Stimulated activated naive CD8-positive, alpha-beta T cell treated with anti-CD3 and anti-CD28 coated beads, Interleukin-15, Interleukin-2, amounts not matched to agents 100 ng/mL and 50 ng/mL, for 24 hours (primary cell): ENCODE data around the gene TMEM260.
"Not testable (repeated sequence)": the region's sequence is repeated elsewhere in the genome, so short reads cannot be mapped to it uniquely, and the experiment has no call there.

Experiments used
- H3K27ac Mint-ChIP-seq: one replicate; pipeline ENCODE4 v1.8.0; 2021; ENCODE audit warnings: mild to moderate bottlenecking, mixed read lengths
- H3K27me3 Mint-ChIP-seq: one replicate; pipeline ENCODE4 v1.8.0; 2021; ENCODE audit warnings: mixed read lengths
- H3K36me3 Mint-ChIP-seq: one replicate; pipeline ENCODE4 v1.8.0; 2021; ENCODE audit warnings: low read depth, mixed read lengths
- H3K4me1 Mint-ChIP-seq: one replicate; pipeline ENCODE4 v1.8.0; 2021; ENCODE audit warnings: low read depth, mixed read lengths
- H3K4me3 Mint-ChIP-seq: one replicate; pipeline ENCODE4 v1.8.0; 2021; ENCODE audit warnings: mild to moderate bottlenecking, mixed read lengths
- H3K9me3 Mint-ChIP-seq: one replicate; pipeline ENCODE4 v1.8.0; 2021; ENCODE audit warnings: mixed read lengths

TMEM260 gene

DNA sequence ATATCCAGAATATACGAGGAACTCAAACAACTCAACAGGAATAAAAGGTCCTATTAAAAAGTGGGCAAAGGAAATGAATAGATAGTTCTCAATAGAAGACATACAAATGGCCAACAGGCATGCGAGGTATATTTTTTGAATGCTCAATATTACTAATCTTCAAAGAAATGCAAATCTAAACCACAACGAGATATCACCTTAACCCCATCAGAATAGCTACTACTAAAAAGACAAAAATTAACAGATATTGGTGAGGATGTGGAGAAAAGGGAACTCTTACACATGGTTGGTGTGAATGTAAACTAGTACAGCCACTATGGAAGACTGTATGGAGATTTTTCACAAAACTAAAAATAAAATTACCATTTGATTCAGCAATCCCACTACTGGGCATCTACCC lies 99.2 kb downstream of the TMEM260 start:
- Mint-ChIP-seq H3K9me3 (no peaks in the 10 kb centered on the region), H3K27ac (no peak overlapping the region), H3K4me3 (no peak overlapping the region), H3K36me3 (no peaks in the 10 kb centered on the region), H3K4me1 (no peaks in the 10 kb centered on the region), H3K27me3 (no peaks in the 10 kb centered on the region)

DNA sequence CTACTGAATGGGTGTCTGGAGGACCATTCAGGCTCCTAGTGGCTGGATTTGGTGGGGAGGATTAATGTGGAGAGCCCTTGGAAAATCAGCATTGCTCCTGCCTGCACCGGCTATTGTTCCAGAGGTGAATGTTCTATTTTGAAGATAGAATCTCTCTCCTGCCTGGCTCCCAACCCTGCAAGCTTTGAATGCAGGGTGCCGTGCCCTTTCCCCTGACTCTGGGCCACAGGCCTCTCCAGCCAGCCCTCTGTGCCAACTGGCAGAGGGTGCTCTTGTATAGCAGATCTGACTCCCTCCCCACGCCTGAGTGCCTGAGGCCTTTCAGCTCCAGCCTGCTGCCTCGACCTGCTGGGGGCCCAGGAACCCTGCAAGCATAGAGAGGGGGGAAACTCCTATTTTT lies 106.8 kb downstream of the TMEM260 start:
- Mint-ChIP-seq H3K4me1 (no peaks in the 10 kb centered on the region), H3K36me3 (no peaks in the 10 kb centered on the region), H3K27ac (no peak overlapping the region), H3K9me3 (no peaks in the 10 kb centered on the region), H3K27me3 (no peaks in the 10 kb centered on the region), H3K4me3 (no peak overlapping the region)

DNA sequence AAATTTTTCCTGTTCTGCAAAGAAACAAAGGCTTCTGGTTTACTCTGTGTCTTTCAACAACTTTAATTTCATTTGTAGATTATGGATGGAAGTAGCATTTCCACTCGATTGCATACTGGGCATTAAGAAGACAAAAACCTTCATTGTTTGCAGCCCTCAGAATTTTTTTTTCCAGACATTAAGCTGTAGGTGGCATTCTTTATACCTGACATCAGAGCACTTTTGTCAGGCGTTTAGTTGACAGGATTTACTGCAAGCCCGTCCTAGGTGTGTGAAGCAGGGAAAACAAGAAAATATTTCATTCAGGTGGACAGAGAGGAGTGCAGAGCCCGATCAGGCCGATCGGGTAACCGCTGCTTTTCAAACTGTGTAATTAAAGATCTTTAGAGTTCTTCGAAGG lies 107.5 kb downstream of the TMEM260 start:
- no peaks in the 10 kb centered on the region for H3K27me3 Mint-ChIP-seq
- H3K36me3 Mint-ChIP-seq = no peaks in the 10 kb centered on the region
- no peak overlapping the region for H3K4me3 Mint-ChIP-seq
- H3K4me1 Mint-ChIP-seq = no peaks in the 10 kb centered on the region
- H3K9me3 Mint-ChIP-seq = no peaks in the 10 kb centered on the region
- no peak overlapping the region for H3K27ac Mint-ChIP-seq

DNA sequence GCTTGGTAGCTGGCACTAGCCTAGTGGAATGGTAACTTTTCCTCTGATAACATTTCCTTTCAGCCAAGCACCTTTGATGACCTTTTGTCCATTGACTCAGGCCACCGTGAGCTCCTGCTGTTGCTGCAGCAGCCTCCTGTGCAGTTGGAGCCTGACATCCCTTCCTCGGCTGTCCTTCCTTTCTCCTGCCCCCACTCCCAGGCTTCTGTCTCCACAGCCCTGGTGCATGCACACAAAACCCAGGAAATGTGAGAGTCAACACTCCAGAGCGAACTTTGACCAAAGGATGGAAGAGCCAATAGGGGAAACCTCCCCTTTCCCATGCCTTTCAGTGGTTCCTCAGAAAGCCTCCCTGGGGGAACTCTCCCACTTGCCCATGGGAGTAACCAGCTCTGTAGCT lies 115.0 kb downstream of the TMEM260 start:
- no peaks in the 10 kb centered on the region for H3K4me1 Mint-ChIP-seq
- peaks cover 3% of the 10 kb centered on the region for H3K27me3 Mint-ChIP-seq
- no peak overlapping the region for H3K4me3 Mint-ChIP-seq

DNA sequence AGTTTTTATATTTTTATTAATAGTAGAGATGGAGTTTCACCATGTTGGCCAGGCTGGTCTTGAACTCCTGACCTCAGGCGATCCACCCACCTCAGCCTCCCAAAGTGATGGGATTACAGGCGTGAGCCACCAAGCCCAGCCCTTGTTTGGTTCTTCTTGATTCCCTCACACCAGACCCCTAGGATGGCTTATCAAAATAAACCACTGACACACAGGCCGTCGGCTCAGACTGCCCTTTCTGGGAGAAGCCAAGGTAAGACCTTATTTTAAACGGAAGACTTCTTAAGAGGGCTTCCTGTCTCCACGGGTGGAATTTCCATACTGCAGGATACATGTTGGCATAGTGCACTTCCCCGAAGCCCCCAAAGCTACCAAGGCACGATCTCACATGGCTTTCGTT lies 115.6 kb downstream of the TMEM260 start:
- not testable (repeated sequence) for H3K27me3 Mint-ChIP-seq

More for the DNA sequence above, 115.0 kb downstream of the TMEM260 start:
- Mint-ChIP-seq H3K27ac (no peak overlapping the region), H3K9me3 (no peaks in the 10 kb centered on the region), H3K36me3 (no peaks in the 10 kb centered on the region)

More for the DNA sequence above, 115.6 kb downstream of the TMEM260 start:
- not testable (repeated sequence) for H3K4me3 Mint-ChIP-seq, H3K4me1 Mint-ChIP-seq, H3K36me3 Mint-ChIP-seq, H3K9me3 Mint-ChIP-seq, H3K27ac Mint-ChIP-seq
